NCI-H774 (cell line): Measurements from ENCODE around the gene RAD51B.
"Not testable (repeated sequence)": the region's sequence is repeated elsewhere in the genome, so short reads cannot be mapped to it uniquely, and the experiment has no call there.

Source experiments
- DNase-seq: peaks from one replicate; lab custom pipeline; 2025; lab: John Stamatoyannopoulos, UW

Gene RAD51B

DNA sequence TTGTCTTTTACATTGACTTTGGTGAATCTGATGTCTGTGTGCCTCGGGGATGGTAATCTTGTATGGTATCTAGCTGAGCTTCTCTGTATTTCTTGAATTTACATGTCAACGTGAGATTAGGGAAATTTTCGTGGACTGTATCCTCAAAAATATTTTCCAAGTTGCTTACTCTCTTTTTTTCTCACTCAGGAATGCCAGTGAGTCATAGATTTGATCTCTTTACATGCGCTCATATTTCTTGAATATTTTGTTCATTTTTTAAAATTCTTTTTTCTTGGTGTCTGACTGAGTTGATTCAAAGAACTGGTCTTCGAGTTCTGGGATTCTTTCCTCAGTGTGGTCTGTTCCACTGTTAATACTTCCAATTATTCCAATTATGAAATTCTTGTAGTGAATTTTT is 207.7 kb downstream of the RAD51B start:
- DNase-seq = no peak

DNA sequence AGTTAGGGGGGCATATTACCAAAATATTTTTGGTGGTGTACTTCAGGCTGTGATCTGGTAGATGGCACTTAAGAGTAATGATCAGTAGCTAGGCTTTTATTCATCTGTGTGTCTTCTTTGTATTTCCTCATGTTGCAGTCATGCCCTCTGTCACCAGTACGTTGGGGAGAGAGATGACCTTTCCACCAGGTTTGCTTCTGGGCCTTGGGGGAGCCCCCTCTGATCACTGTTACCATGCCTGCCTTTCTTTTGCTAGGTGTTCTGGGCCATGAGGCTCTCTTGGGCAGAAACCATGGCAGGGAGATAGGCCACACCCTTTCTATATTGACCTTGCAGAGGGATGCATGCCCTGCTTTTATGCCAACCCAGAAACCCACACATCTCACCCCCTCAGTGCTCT is 208.5 kb downstream of the RAD51B start:
- DNase-seq = no peak

DNA sequence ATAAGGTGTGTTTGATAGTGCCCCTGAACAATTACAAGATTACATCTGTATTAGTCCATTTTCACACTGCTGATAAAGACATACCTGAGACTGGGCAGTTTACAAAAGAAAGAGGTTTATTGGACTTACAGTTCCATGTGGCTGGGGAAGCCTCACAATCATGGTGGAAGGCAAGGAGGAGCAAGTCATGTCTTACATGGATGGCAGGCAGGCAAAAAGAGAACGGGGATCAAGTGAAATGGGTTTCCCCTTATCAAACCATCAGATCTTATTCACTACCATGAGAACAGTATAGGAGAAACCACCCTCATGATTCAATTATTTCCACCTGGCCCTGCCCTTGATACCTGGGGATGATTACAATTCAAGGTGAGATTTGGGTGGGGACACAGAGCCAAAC is 211.4 kb downstream of the RAD51B start:
- DNase-seq = not testable (repeated sequence)

DNA sequence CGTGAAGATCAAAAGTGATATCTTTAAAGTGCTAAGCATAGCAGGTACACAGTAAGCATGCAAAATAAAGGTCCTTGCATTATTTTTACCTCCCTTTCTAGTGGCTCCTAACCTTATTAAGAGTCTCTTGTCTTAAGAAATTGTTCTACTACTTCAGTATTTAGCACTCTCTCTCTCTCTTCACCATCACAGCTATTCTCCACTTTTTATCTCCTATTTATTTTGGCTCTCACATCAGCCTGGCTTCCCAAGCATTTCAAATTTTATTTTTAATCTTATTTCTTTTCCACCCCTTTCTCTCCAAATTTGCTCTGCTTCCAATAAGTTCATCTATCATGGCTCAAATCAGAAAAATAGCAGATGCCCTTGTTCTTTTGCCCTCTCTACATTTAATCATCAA is 212.6 kb downstream of the RAD51B start:
- DNase-seq = no peak

DNA sequence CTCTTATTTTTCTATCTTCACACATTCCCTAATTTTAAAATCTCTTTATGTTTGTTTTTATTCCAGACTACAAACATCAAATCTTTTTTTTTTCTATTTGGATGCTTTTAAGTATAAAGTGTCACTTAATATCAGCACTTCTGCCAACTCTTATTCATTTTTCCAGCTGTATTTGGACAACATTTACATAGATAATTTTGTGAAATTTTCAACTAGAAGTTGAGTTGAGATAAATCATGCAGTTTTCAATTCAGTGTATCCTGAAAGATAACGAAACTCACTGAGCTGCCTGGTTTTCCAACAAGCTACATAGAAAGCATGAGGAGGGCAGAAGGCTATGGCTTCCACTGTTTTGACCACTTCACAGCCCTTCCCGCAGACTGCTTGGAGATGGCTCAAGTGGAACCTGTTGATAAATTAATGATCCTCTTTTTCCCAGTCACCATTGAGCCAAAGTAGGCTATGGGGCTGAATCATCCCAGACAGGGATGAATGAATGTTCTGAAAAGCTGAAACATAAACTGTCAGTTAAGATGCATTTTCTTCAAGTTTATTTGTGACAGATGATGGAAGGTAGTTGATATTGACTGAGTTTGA is 213.9 kb downstream of the RAD51B start:
- DNase-seq = no peak

DNA sequence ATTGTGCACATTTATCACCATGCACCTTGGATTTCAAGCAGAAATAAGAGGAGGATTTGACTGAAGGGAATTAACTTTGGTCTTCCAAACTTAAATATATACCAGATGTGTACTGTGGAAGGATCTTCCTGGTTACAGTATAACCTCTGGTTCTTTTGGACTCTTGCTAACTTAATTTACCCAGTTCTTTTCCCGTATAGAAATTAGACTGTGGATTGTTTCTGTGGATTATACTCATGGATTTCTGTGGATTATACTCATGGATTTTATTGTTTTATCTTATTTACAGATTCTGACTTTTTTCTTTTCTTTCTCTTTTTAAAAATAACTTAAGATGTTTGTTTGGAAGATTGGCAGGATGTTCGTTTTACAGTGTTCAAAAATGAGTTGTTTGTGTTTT is 215.3 kb downstream of the RAD51B start:
- no peak for DNase-seq

DNA sequence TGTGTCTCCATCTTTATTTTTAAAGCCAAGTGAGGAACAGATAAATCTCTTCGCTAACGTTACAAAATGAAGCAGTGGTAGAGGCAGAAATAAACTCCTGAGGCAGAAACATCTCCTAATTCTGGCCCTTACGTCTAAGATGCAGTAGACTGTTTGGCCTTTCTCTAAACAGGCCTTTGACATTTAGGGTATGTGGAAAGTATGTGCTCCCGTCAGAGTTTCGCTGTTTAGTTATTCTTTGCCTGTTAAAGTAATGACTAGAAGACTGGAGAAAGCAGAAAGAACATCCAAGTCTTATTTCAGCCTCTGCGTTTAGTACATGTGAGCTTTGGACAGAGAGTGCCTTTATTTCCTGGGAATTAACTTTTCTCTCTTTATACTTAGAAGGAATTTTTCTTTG is 216.6 kb downstream of the RAD51B start:
- DNase-seq = no peak

DNA sequence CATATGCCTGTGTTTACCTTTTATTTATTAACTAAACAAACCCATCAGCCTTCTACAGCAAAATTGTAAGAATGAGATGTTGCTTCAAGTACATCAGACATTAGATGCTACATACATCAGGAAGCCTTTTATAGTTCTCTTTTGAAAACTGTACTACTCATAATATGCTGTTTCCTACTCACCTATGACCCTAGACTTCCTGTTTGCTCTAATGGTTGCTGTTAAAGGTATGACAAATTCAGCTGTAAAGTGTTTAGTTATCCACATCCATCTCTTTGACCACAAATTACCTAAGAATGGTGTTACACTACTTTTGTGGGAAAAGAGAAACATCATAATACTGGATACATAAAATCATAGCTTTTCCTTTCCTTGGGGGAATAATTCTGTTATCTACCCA is 220.0 kb downstream of the RAD51B start:
- no peak for DNase-seq

DNA sequence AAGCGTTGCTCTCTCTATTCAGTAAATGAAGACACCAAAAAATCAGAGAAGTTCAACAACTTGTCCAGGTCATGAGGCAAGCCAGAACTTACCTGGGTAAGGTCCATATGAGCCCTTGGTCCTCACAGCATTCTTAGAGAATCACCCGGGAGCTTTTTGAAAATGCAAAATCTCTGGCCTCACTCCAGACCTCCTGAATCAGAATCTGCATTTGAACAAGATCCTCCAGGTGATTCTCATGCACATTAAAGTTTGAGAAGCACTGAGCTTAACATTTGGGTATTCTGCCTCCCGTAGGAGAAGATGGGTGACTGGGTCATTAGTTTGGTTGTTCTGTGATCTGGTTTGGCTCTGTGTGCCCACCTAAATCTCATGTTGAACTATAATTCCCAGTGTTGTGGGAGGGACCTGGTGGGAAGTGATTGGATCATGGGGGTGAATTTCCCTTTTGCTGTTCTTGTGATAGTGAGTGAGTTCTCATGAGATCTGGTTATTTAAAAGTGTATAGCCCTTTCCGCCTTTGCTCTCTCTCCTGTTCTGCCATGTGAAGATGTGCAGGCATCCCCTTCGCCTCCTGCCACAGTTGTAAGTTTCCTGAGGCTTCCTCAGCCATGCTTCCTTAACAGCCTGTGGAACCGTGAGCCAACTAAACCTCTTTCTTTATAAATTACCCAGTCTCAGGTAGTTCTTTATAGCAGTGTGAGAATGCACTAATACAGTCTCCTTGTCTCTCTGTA is 221.2 kb downstream of the RAD51B start:
- no peak for DNase-seq

DNA sequence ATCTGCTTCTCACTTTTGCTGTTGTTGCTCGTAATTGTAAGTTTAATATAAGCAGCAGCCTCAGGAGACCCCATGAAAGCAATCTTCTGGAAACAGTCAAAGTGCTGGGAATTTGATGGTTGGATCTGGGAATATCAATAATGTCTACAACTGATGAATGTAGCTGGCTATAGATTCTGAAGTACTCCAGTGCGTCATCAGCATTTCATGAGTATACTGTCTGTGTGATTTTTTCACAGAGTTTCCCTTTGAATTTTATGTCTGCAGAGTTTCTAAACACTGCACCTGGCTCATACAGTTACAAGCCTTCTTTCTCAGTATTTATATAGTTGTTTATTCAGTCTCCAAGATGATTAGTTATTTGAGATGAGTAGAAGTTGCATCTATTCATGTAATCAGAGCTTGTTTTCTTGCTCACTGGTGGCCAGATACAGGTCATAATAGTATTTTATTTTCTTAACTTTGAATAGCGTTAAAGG is 222.3 kb downstream of the RAD51B start:
- DNase-seq = no peak

DNA sequence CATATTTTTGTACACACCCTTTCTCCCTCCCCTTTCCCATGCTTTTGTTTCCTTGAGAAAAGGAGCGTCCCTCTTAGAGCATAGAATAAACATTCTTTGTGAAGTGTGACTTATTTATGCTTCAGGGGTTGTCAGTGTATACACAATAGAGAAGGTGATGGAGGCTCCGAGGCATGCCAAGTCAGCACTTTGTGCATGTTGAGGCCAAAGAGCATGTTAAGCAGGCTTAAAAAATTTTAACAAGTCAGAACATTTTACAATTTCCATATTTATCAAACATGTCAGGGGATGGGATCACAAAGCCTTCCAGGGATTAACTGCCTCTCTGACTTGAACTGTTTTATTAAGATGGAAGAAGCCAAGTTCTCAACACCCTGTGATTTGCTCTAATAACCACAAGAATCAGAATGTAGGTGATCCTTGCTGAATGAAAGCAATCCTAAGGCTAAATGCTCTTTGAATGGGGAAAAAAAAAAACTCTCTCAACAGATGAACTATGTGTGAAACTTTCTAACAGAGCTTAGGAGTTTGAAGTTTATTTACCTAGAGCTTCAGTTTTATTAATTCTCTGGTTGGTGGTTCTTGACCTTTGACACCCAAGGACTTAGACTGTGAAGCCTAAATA is 223.1 kb downstream of the RAD51B start:
- DNase-seq = no peak

DNA sequence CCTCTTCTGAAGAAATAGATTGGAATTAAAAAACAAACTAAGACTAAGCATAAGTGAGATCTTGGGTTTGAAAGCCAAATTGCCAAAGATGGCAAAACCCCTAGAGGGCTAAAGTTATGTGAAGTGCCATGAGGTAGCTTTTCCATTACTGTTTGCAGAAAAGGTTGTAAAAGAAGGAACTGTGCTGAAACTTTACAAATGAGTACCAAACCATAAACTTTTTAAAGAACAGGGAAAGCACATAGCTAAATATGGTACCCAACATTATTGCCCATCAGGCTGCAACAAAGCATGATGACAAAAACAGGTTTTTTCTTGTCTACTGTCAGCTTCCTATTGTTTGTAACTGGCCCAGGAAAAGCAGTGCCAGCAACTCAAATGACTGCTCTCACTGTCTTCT is 224.2 kb downstream of the RAD51B start:
- no peak for DNase-seq

DNA sequence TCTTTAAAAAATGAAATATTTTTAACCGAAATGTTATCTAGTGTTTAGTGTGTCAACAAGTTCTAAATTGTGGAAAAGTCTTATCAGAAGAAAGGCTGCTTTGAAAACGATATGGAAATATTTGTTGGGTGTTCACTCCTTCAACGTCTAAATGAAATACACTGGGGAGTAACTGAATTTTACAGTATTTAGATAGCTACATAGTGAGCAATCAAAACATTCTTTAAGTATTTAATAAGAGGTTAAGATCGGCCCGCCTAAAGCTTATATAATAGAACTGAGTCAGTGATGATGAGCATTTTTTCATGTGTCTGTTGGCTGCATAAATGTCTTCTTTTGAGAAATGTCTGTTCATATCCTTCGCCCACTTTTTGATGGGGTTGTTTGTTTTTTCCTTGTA is 228.3 kb downstream of the RAD51B start:
- no peak for DNase-seq

DNA sequence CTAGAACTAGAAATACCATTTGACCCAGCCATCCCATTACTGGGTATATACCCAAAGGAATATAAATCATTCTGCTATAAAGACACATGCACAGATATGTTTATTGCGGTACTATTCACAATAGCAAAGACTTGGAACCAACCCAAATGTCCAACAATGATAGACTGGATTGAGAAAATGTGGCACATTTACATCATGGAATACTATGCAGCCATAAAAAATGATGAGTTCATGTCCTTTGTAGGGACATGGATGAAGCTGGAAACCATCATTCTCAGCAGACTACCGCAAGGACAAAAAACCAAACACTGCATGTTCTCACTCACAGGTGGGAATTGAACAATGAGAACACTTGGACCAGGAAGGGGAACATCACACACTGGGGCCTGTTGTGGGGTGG is 229.2 kb downstream of the RAD51B start:
- not testable (repeated sequence) for DNase-seq

DNA sequence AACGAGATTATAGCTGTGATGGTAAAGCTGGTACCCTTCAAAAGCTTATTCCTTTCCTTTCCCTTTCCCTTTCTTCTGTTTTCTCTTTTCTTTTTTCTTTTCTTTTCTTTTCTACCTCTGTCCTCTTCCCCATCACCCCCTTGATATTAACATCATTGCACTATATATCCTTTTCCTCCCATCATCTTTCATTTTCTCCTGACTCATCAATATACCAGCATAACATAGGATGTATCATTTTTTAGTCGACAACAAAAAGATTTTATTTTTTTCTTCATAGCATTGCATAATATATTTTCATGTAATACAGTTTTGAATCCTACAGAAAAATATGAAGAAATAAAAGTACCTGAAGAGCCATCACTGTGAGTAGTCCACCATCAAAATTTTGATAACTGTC is 230.6 kb downstream of the RAD51B start:
- DNase-seq = no peak

DNA sequence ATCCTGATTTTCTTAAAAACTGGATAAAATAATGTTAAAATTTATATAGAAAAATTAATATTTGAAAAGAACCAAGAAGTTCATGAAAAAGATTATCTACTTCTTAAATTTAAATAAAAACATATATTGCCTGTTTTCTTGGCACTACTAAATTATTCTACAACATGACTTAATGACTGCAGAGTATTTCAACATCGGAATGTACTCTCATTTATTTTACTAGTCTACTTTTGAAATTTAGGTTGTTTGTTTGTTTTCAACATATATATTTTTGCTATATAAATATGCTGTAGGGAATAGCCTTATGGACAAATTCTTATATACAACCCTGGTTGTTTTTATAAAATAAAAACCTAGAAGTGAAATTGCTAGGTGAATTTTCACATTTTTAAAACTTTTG is 231.6 kb downstream of the RAD51B start:
- no peak for DNase-seq

DNA sequence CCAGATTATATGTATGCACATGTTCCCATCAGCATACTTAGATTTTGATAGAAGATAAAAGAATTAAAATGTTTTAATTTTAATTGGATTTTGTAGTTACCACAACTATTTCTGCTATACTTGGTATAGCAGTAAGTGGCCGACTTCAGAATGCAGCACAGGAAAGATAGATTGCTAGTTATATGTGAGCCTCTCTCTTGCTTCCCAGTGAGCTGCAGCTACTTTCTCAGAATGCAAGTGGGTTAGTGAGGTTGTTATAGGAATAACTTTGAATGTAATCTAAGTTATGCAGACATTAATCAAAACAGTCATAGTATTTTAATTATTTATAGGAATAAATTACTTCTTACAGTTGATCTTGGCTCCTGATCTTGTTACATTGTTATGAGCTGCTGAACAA is 240.6 kb downstream of the RAD51B start:
- no peak for DNase-seq

DNA sequence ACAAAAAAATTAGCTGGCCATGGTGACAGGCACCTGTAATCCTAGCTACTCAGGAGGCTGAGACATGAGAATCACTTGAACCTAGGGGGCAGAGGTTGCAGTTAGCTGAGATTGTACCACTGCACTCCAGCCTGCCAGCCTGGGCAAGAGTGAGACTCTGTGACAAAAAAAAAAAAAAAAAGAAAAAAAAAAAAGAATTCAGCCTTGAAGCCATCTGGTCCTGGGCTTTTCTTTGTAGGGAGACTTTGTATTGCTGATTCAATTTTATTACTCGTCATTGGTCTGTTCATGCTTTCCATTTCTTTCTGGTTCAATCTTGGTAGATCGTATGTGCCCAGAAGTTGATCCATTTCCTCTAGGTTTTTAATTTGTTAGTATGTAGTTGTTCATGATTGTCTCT is 243.1 kb downstream of the RAD51B start:
- DNase-seq = no peak

DNA sequence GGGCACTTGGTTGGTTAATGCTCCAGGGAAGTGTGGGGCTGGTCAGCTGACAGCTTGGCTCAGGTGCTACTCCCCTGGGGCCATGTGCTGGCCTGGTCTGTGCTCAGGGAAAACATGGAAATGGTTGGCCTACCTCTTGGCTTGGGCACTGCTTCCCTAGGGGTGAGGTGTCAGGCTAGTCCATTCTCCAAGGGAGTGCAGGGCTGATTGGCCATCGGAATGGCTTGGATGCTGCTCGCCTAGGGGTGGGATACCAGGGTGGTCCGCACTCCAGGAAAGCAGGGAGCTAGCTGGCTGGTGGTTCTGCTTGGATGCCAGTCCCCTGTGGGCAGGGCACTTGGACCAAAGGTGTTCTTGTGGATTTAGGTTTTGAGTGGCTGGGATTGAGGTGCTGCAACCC is 245.7 kb downstream of the RAD51B start:
- DNase-seq = no peak

DNA sequence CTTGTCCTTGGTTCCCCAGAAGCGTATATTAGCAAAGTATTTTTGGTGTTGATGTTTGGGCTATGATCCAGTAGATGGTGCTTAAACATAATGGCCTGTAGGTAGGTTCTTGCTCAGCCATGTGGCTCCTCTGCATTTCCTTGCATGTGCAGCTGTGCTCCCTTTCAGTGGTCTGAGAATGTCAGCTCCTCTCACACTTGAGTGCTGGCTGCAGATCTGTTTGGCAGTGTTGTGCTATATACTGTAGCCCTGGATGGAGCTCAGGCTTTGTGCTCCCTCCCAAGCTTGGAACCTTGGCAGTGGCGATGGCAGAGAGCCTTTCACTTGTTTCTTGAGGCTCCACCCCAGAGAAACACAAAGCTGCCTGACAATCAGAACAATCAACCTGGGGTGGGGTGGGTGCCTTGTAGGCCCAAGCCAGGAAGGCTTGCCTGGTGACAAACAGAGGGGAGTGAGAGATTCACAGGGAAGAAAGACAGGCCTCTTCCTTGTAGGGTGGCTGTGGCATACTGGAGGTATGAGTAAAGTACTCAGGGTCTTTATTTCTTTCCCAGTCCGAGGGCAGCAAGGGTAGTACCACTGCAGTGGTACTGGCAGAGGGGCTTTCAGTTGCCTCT is 255.3 kb downstream of the RAD51B start:
- no peak for DNase-seq

DNA sequence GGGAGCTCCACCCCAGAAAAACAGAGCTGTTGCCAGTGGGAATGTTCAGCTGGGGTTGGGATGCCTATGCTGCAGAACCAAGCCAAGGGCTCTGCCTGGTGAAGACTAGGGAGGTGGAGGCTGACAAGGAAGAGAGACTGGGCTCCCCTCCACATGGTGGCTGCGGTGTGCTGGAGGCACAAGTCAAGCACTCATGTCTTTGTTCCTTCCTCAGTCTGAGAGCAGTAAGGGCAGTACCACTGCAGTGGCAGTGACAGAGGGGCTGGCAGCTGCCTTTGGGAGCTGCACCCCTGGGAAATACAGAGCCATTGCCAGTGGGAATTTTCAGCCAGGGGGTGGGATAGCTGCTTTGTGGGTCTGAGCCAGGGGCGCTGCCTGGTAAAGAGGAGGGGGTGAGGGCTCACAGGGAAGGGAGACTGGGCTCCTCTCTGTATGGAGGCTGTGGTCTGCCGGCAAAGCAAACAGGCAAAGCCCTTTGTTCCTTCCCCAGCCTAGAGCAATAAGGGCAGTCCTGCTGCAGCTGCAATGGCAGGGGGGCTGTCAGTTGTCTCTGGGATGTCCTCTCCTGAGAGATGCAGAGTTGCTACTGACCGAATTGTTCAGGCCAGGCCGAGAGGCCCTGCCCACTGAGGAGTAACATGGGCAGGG is 255.9 kb downstream of the RAD51B start:
- DNase-seq = no peak

DNA sequence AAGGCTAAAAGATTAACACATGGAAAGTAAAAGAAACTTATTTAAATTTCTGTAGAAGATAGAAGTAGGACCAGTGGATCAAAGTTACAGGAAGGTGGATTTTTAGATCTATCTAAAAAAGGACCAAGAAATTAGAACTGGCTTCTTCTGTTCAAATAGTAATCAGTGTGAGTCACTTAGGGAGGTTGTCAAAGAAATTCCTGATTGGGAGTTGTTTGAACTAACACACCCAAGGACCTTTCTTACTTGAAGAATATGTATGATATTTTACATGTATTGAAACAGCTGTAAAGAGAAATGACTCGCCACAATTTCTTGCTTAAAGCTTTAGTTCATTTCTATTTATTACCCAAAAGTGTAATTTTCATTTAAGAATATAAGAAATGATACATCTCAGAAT is 256.9 kb downstream of the RAD51B start:
- no peak for DNase-seq
